Testis (tissue), 2 donors: ENCODE results near the gene SH2D4B.

Experiments used
- CTCF ChIP-seq, 3 experiments: fragments of 450-650 bp in 2 of 3; fragments of 200-600 bp in 1 of 3; sonication (generic) in 1 of 3; IDR thresholded peaks; one replicate each; pipeline ENCODE4 v1.5.1; 2016 to 2019; ENCODE audit warnings: antibody characterized with exemption in 3 of 3, mild to moderate bottlenecking in 2 of 3, moderate library complexity in 1 of 3
- POLR2A ChIP-seq: fragments of 450-650 bp; IDR thresholded peaks from one replicate; pipeline ENCODE4 v1.6.1; 2017; ENCODE audit warnings: antibody characterized with exemption, mild to moderate bottlenecking, moderate library complexity

- no peak for TF ChIP-seq CTCF (IDR thresholded peaks at IDR 0.05)
- TF ChIP-seq POLR2A: no peak
These were observed 73.9 kb downstream of the SH2D4B start for GRCh38 chr10:80611481-80612185.
